DLD1 (cell line): Measurements from ENCODE around the gene IQGAP1.

ENCODE experiments used
- in situ Hi-C: cut with HindIII; loops from 2 replicates; pipeline ENCODE4 v1.10.0; 2017; ENCODE audit warnings: low sequenced_read_pairs

The IQGAP1 gene

DNA sequence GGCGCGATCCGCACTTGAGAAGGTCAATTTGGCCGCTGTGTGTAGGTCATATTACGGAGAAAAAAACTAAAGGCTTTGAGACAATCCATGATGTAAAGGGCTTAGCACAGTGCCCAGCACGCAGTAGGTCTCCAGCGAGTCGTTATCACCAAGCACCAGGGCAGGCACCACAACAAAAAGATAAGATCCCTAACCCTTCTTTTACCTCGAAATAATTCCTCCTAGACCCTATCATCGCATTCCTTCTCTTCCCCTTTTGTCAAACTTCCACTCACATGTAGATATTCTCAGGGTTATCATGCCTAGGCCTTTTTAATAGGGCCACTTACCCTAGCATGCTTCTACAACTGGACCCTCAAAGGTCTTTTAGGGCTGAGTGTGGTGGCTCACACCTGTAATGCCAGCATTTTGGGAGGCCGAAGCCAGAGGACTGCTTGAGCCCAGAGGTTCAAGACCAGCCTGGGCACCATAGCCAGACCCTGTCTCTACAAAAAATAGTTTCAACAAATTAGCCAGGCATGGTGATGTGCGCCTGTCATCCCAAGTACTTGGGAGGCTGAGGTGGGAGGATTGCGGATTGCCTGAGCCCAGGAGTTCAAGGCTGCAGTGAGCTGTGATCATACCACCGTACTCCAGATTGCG lies 22.5 kb upstream of the IQGAP1 start:
- in situ Hi-C loops: no loop called here

DNA sequence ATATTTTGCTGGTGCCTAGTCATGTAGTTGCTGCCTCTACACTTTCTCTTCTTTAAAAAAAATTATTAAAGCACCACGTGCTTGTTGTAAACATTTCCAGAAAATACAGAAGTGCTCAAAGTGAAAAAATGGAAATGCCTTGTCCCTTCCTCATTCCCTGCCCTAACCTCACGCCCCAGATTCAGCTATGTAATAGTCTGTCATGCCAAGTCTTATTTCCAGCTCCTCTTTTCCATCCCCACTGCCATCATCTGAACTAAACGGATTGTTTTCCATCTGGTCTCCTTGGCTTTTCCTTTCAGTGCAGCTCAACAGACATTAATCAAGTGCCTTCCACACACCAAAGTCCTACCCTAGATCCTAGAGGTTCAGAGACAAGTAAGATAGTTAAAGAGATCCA lies 20.5 kb upstream of the IQGAP1 start:
- in situ Hi-C loops: no loop called here

DNA sequence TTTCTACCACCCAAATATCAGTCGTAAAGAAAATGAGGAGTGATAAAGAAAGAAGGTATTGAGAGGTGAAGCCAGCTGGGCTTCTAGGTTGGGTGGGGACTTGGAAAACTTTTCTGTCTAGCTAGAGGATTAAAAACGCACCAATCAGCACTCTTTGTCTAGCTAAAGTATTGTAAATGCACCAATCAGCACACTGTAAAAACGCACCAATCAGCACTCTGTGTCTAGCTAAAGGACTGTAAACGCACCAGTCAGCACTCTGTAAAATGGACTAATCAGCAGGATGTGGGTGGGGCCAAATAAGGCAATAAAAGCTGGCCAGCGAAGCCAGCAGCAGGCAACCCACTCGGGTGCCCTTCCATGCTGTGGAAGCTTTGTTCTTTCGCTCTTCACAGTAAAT lies 13.0 kb upstream of the IQGAP1 start:
- in situ Hi-C loops: loop anchor here (10.0 kb wide), 1 partner anchor 60 kb away; no protein-coding TSS in a partner anchor

DNA sequence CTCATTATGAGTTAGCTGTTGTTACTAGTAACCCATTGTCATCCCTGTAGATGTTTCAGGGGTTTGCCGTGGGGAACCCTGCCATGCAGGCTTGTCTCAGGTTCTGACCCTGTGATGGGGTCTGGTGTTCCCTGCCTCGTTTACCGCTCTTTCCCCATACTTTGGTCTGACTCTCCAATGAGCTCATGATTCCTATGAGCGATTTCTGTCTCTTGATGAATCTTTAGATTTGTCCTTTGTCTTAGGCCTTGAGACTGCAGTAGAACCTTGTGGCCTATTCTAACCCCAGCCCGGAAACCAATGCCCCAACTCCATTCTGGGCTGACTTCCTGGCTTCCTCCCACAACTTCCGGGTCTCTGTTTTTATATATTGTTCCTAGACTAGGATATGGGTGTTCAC lies 11.3 kb upstream of the IQGAP1 start:
- in situ Hi-C loops: loop anchor here (10.0 kb wide), 1 partner anchor 58 kb away; no protein-coding TSS in a partner anchor

DNA sequence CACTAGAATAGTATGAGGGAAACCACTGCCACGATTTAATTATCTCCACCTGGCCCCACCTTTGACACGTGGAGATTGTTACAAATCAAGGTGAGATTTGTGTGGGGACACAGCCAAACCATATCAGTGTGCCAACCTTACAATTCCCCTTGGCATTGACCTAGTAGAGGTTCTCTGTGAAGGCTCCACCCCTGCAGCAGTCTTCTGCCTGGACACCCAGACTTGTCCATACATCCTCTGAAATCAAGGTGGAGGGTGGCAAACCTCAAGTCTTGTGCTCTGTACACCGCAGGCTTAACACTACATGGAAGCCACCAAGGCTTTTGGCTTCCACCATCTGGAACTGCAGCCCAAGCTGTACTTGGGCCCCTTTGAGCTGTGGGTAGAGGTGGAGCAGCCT lies 8.8 kb upstream of the IQGAP1 start:
- in situ Hi-C loops: loop anchor here (10.0 kb wide), 1 partner anchor 56 kb away; no protein-coding TSS in a partner anchor

DNA sequence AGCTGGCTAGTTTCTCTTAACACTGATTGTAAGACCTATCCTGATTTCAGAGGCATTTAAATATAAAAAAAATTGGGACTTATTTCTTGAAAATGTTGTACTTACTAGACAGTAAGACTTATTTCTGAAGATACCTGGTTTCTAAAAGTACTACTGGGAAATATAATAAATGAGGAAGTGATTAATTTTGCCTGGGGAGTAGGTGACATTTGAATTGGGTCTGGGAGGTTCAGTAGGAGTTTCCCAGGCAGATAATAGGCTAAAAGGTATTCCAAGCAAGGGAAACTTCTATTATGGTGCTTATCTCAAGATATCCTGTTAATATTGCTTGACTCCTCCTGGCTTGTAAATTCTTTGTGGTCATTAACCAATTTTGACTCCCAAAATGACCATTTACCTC lies 6.5 kb upstream of the IQGAP1 start:
- in situ Hi-C loops: no loop called here

DNA sequence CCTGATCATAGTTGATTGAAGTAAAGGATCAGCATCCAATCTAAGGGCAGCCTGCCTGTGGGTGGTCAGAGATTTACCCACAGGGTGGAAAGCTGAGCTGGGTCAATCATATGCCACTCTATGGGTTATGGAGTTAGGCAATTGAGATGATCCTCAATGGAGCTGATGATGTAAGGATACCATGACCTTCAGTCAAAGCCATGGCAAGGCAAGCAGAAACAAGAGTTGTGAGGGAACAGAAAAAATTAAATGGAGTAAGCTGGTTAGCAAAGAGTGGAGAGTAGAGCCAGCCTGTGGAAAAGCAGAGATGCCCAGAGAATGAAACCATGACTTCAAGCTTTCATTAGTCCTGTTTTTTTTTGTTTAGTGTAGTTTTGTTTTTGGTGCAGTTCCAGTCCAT lies 5.7 kb upstream of the IQGAP1 start:
- in situ Hi-C loops: no loop called here

DNA sequence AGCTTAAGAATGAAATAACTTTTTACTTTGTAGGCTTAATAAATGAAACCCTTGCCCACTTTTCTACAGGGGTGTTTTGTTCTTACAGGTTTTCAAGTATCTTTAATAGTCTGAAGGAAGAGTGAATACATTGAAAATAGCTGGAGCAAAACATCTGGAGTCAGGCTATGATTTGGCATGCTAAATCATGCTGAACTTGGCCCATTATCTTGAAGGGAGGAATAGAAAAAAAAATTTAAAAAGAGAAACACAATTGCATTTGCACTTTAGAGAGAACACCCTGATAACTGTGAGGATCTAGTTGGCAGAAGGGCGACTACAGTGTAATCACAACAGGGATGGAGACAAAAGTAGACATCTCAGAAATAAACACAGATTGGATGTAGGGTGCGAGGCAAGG lies 1.8 kb upstream of the IQGAP1 start:
- in situ Hi-C loops: no loop called here

DNA sequence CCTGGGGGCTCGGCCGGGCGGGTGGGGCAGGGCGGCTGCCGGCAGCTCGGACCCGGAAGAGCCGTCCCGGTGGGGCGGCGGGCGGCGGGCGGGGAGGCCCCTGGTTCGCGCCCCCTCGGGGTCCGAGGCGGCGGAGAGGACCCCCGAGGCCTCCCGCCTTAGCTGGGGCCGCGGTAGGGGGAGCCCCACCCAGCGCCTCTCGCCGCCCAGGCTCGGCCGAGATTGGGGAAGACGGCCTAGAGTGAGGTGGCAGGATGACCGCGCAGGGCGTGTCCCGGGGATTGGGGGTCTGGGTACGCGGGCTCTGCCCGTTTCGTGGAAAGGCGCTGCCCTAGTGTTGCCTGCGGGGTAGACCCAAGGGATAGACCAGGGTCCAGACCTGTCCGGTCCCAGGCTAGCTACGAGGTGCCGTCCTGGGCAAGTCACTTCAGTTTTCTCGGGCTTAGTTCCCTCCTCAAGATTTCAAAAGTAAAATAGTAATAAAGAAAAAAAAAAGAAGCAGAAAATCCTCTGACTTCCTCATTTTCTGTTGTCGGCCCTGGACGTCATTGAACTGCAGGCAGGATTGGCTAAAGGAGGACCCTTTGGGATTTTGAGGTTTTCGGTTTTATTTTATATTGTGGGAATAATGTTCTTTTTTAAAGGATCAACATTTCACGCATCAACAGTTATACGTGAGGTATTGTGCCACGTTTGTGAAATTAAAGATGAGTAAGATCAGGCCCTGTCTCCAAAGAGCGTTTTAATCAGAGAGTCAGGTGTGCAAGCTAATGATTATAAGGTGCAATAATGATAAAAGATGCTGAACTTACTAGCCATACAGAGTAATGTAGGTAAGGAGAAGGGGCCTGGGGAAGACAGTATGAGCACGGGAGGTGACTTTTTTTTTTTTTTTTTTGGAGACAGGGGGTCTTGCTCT lies 679 bp downstream of the IQGAP1 start:
- in situ Hi-C loops: no loop called here

DNA sequence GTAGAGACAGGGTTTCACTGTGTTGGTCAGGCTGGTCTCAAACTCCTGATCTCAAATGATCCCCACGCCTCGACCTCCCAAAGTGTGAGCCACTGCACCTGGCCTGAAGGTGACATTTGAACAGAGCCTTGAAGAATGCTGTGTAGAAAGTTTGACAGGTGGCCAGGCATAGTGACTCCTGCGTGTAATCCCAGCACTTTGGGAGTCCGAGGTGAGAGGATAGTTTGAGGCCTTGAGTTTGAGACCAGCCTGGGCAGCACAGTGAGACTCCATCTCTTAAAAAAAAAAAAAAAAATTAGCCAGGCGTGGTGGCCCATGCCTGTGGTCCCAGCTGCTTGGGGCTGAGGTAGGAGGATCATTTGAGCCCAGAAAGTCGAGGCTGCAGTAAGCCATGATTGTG lies 1.5 kb downstream of the IQGAP1 start:
- in situ Hi-C loops: no loop called here

DNA sequence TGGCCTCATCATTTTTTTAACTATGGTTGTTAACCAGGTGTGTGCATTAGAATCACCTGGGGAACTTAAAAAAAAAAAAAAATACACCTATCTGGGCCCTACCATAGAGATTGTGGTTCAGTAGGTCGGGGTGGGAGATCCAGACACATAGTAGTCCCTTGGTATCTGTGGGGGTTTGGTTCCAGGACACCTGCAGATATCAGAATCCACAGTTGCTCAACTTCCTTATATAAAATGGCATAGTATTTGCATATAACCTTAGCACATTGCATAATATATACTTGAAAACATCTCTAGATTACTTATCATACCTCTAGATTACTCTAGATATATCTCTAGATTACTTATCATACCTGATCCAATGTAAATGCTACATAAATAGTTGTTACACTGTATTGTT lies 5.0 kb downstream of the IQGAP1 start:
- in situ Hi-C loops: no loop called here

DNA sequence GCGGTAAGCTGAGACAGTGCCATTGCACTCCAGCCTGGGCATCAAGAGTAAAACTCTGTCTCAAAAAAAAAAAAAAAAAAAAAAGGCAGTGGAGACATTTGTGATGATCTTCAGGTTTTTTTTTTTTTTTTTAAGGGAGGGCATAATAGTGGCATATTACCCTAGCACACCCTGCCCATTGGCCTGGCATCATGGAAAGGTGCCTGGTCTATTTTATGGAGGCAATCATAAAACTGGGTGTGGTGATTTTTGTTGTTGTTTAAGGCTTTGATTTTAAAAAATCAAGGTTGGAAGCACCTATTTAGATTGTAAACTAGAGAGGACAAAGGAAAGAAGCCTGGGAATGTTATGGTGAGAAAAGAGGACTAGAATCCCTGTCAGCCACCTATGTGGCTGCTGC lies 6.0 kb downstream of the IQGAP1 start:
- in situ Hi-C loops: no loop called here

DNA sequence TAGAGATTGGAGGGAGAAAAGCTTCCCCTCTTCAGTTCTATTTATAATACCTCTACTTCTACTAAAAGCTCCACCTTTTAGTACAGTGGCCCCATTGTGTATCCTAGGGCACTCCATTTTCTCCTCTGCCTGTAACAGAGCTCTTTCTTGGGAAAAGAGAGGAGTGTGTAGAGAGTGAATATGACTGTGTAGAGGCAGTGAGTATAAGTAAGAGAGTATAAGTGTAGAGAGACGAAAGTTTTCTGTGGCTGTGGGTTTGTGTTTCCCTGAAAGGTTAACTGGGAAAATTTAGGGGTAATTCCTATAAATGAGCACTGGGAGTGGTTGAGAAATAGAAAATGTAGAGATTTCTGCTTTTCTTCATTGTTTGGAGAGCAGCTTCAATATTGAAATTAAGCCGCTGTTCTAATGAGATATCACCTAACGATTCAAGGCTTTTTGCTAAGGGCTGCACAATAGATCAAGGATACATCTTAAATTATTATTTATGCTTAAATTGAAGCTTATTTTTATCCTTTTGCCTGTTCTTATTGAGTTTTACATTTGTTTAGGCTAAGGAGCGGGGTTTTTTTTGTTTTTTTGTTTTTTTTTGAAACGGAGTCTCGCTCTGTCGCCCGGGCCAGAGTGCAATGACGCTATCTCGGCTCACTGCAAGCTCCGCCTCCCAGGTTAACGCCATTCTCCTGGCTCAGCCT lies 6.9 kb downstream of the IQGAP1 start:
- in situ Hi-C loops: no loop called here

DNA sequence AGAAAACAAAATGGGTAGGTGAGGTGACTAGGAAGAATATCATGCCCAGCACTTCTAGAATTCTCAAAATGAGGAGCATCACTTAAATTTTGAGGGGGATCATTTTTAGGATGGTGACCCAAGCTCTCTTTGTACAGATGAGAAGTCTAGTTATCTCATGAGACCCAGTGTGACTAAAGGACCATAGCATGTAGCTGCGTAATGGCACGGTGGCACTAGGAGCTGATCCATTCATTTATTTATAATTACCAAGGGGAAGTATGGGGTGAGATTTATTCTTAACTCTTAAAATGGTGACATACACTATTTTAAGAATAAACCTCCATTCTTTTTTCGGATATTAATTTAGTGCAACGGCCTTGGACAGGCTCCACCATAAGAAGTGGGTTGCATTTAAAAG lies 8.3 kb downstream of the IQGAP1 start:
- in situ Hi-C loops: no loop called here

DNA sequence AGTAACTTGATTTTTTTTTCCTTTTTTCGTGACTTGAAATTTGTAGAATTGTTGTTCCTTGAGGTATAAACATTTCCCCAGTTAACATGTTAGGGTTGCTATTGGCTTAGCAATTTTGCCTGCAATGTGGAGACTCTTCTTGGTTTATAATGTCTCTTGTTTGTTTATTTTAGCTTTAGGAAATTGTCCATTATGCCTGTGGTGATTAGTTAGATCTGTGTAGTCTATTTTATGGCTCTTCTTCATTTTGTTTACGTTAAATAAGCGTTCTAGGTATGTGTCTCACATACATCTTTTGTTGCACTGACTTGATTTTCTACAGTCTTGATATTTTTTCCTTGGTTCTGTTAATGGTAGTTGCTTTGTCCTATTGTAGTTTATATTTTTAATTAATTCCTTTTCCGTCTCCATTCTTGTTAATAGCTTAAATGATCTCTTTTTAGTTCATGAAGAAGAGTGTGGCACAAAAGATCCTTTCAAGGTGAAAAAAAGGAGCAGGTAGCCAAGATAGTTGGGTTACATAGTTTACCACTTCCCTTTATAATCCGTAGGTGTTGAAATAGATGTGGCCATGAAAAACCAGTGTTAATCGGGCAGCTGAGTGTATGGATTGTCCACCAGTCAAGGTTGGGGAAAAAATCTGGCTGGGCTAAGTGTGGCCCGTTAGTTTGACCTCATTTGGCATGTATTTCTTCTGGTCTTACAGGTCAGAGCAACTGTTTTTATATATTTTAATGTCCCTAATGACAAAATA lies 12.1 kb downstream of the IQGAP1 start:
- in situ Hi-C loops: no loop called here

DNA sequence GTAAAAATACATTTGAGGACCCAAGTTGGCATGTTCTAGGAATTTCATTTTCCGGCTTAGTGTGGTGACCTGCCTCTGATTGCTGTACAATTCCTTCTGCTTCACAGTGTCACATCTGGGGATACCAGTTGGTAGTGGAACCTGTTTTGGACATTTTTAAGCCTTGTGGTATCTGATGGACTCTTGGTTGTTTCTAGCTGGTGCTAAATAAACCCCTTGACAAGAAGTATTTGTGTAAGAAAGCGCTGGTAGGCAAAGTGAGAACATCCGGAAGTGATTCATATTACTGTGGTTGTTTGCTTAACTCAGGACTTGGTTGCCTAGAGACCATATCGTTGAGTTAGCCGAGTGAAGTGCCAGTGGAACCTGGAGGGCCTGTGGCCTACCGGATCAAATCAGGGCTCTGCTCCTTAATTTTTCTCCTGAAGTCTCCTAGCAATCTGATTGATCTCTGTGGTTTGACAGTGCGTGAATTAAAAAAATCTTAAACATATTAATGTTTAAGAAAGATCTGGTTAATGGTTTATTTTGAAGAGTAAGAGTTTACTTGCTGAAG lies 12.8 kb downstream of the IQGAP1 start:
- in situ Hi-C loops: no loop called here

DNA sequence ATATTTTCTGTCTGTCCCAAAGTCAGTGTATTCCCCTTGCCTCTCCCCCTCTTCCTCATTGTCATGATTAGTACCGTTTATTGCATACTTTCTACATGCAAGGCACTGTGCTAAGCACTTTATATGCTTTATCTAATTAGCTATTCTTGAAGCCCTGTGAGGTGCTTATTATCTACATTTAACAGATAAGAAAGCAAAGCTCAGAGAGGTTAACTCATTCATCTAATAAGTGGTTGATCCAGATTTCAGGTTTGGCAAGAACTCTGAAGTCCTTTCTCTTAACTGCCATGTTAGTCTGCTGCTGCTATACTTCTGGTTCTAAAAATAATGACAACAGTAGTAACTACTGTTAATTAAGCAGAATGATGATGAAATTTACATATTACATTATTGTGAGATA lies 13.5 kb downstream of the IQGAP1 start:
- in situ Hi-C loops: no loop called here

DNA sequence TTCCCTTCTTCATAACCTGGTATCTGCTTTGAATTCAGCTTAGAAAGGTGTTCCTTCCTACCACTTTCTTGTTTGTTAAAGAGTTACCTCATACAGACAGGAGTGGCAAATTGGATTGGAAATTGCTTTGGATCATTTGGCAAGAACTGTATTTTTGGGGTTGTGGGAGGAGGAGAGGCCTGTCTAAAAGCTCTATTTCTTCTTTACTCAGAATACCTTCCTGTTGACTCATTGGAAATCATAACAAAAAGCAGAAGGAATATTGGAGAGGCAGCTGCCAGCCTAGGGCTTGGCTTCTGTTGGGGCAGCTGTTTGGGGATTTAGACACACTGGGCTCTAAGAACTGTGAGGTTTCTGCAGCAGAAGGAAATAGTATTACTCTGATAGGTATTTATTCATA lies 14.2 kb downstream of the IQGAP1 start:
- in situ Hi-C loops: no loop called here

DNA sequence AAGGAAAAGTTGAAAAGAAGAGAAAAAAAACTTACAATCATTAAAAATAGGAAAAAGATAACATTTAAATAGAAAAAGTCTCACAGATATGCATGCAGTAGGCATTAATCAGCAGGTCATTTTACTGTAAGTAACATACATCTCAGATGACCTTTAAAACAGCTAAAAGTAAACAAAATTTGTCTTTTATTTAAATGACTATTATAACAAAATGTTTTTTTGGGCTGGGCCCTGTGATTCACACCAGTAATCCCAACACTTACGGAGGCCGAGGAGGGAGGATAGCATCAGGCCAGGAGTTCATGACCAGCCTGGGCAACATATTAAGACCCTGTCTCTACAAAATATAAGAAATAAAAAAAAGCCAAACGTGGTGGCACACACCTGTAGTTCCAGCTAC lies 14.7 kb downstream of the IQGAP1 start:
- in situ Hi-C loops: no loop called here

DNA sequence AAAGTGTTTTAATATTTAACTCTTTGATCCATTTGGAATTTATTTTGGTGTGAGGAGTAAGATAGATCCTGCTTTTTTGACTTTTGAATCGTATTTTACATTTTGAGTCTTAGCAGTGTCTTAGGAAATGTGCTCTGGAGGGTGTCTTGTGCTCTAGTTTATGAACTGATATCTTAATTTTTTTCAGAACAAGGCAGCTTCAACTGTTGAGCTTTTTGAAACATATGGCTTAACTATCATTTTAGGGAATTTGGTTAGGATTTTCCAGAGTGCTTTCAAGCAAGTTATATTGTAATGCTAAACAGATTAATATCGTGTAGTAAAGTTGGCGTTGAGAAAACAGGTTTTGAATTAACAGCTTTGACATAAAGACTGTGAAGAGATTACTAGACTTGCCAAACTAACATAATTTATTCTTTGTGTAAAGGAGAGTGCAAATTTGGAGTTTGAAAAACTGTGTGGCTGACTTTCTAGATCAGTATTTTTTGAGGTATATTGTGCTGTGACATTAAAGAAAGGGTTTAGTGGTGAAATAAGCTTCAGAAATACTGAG lies 17.1 kb downstream of the IQGAP1 start:
- in situ Hi-C loops: no loop called here
